Measurements from ENCODE around the gene GNAT3.

The GNAT3 gene

GRCh38 chr7:80510021-80510420 lies 1.8 kb downstream of the GNAT3 start:
- no peak for DNase-seq (ENCODE audit: low read depth in 1 of 2, low spot score in 1 of 2)
- H3K4me3 ChIP-seq (replicated peaks; ENCODE audit: insufficient read depth, low read length), result no peak overlapping the region
- H3K27me3 ChIP-seq (ENCODE audit: insufficient read depth, poor library complexity, severe bottlenecking), result no peaks in the 10 kb centered on the region
- no peak overlapping the region for H3K27ac ChIP-seq (replicated peaks)
- TF ChIP-seq GABPA (IDR thresholded peaks at IDR 0.05; ENCODE audit: low read depth), result no peak

DNA sequence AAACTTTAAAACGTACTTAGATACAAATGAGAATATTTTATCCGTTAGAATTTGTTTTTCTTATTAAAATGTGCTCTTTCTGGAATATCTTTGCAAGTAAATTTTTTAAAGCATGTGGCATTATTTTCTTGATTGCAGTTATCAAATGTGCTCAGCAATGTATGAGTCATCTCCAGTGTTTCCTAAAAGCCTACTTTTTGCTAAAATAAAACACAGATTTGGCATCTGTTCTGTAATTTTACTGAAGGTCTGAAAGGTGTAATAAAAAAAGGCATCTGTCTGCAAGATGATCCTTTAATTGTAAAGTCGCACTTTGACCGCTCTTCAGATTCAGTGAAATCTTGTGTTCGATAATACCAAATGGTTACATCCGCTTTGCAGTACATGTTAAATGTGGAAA lies 3.4 kb downstream of the GNAT3 start:
- no peaks in the 10 kb centered on the region for H3K27me3 ChIP-seq (ENCODE audit: insufficient read depth, poor library complexity, severe bottlenecking)
- no peak for TF ChIP-seq SPI1 (IDR thresholded peaks at IDR 0.05; ENCODE audit: borderline replicate concordance, low read depth)
- TF ChIP-seq, protein P1, sequence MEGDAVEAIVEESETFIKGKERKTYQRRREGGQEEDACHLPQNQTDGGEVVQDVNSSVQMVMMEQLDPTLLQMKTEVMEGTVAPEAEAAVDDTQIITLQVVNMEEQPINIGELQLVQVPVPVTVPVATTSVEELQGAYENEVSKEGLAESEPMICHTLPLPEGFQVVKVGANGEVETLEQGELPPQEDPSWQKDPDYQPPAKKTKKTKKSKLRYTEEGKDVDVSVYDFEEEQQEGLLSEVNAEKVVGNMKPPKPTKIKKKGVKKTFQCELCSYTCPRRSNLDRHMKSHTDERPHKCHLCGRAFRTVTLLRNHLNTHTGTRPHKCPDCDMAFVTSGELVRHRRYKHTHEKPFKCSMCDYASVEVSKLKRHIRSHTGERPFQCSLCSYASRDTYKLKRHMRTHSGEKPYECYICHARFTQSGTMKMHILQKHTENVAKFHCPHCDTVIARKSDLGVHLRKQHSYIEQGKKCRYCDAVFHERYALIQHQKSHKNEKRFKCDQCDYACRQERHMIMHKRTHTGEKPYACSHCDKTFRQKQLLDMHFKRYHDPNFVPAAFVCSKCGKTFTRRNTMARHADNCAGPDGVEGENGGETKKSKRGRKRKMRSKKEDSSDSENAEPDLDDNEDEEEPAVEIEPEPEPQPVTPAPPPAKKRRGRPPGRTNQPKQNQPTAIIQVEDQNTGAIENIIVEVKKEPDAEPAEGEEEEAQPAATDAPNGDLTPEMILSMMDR (IDR thresholded peaks at IDR 0.05; ENCODE audit: insufficient read depth, low read length), result no peak
- TF ChIP-seq POLR2AphosphoS5 (IDR thresholded peaks at IDR 0.05; ENCODE audit: low read depth), result no peak
- TF ChIP-seq, protein P2, sequence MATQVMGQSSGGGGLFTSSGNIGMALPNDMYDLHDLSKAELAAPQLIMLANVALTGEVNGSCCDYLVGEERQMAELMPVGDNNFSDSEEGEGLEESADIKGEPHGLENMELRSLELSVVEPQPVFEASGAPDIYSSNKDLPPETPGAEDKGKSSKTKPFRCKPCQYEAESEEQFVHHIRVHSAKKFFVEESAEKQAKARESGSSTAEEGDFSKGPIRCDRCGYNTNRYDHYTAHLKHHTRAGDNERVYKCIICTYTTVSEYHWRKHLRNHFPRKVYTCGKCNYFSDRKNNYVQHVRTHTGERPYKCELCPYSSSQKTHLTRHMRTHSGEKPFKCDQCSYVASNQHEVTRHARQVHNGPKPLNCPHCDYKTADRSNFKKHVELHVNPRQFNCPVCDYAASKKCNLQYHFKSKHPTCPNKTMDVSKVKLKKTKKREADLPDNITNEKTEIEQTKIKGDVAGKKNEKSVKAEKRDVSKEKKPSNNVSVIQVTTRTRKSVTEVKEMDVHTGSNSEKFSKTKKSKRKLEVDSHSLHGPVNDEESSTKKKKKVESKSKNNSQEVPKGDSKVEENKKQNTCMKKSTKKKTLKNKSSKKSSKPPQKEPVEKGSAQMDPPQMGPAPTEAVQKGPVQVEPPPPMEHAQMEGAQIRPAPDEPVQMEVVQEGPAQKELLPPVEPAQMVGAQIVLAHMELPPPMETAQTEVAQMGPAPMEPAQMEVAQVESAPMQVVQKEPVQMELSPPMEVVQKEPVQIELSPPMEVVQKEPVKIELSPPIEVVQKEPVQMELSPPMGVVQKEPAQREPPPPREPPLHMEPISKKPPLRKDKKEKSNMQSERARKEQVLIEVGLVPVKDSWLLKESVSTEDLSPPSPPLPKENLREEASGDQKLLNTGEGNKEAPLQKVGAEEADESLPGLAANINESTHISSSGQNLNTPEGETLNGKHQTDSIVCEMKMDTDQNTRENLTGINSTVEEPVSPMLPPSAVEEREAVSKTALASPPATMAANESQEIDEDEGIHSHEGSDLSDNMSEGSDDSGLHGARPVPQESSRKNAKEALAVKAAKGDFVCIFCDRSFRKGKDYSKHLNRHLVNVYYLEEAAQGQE (IDR thresholded peaks at IDR 0.05; ENCODE audit: insufficient replicate concordance, low read depth), result no peak
- no peak for TF ChIP-seq GABPA (IDR thresholded peaks at IDR 0.05; ENCODE audit: low read depth)
- no peak overlapping the region for H3K4me3 ChIP-seq (replicated peaks; ENCODE audit: insufficient read depth, low read length)
- no peak for DNase-seq (ENCODE audit: low read depth in 1 of 2, low spot score in 1 of 2)
- no peak overlapping the region for H3K27ac ChIP-seq (replicated peaks)

GRCh38 chr7:80505900-80506500 lies 5.9 kb downstream of the GNAT3 start:
- DNase-seq (ENCODE audit: low read depth in 1 of 2, low spot score in 1 of 2), result no peak
- Histone ChIP-seq H3K27ac (replicated peaks) (no peak overlapping the region), H3K27me3 (ENCODE audit: insufficient read depth, poor library complexity, severe bottlenecking) (no peaks in the 10 kb centered on the region), H3K4me3 (replicated peaks; ENCODE audit: insufficient read depth, low read length) (no peak overlapping the region)
- TF ChIP-seq, protein P2 (IDR thresholded peaks at IDR 0.05; ENCODE audit: insufficient replicate concordance, low read depth), result no peak
- TF ChIP-seq, protein P1 (IDR thresholded peaks at IDR 0.05; ENCODE audit: insufficient read depth, low read length), result no peak
- TF ChIP-seq POLR2AphosphoS5 (IDR thresholded peaks at IDR 0.05; ENCODE audit: low read depth), result no peak
- no peak for TF ChIP-seq SPI1 (IDR thresholded peaks at IDR 0.05; ENCODE audit: borderline replicate concordance, low read depth)
- TF ChIP-seq GABPA (IDR thresholded peaks at IDR 0.05; ENCODE audit: low read depth), result no peak

DNA sequence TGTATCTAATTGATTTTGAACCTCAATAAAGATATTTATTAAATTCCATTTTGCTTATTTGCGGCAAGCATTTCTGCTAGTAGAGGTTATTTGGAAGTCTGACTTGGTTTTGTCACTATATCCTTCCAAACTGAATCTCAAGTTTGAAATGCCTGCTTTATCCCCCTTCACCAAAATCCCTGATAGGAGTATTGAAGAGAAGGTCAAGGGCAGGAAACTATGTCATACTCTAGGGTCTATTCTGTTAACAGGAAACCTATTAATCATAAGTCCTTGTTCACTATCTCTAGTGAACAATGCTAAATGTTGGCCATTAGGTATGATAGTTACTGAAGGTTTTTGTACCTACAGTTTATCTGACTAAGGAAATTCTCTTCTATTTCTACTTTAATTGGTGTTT lies 11.5 kb downstream of the GNAT3 start:
- Histone ChIP-seq H3K27me3 (ENCODE audit: insufficient read depth, poor library complexity, severe bottlenecking) (no peaks in the 10 kb centered on the region), H3K27ac (replicated peaks) (no peak overlapping the region), H3K4me3 (replicated peaks; ENCODE audit: insufficient read depth, low read length) (no peak overlapping the region)
- TF ChIP-seq, protein P2 (IDR thresholded peaks at IDR 0.05; ENCODE audit: insufficient replicate concordance, low read depth), result no peak
- no peak for TF ChIP-seq GABPA (IDR thresholded peaks at IDR 0.05; ENCODE audit: low read depth)
- no peak for TF ChIP-seq SPI1 (IDR thresholded peaks at IDR 0.05; ENCODE audit: borderline replicate concordance, low read depth)
- no peak for TF ChIP-seq POLR2AphosphoS5 (IDR thresholded peaks at IDR 0.05; ENCODE audit: low read depth)
- TF ChIP-seq, protein P1 (IDR thresholded peaks at IDR 0.05; ENCODE audit: insufficient read depth, low read length), result no peak
- no peak for DNase-seq (ENCODE audit: low read depth in 1 of 2, low spot score in 1 of 2)
